ENCODE data around the gene TNFRSF1A. TPM values are rescaled to one million over a fixed set of nuclear protein-coding genes. Genes with fewer than 3 reads are reported as not detected.

The TNFRSF1A gene
- total RNA-seq, 1 donor from 2014 or later, result 271 TPM

DNA sequence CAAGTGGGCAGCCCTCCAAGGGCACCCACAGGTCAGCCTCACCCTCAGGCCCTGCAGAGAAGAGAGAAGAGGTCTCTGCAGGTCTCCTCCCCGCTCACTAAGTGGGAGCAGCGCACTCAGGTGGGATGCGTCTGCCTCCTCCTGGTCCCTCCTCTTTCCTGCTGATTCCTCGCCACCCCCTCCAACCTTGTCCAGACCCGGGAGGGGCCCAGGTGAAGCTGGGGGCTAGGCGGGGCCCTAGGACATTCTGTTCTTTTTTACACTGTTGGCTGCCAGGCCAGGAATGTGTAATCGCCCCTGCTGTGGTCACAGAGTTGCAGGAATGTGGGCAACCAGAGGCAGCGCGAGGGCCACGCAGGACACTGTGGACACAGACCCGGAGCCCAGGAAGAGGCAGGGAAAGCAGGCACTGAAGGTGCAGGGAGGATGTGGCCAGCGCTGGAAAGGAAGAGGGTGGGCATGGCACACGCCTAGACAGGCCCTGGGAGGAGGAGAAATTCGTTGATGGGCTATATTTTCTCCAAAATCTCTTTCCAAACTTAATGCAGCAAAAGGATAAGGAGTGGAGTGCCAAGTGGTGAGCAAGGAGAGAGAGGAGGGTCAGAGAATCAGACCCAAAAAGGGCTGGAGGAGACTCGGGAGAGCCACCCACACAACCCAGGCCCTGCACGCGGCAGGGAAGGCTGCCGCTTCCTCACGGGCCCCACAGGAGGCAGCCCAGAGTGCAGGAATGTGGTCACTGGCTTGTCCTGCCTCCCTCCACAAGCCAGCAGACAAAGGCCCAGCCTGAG lies 34.4 kb upstream of the TNFRSF1A start:
- H3K27me3 ChIP-seq, result no peaks in the 10 kb centered on the region
- no peaks in the 10 kb centered on the region for H3K36me3 ChIP-seq
- DNase-seq (ENCODE audit: extremely low spot score in 2 of 2), result peak in 1 of 2 donors; percentile 89
- peaks cover 75% of the 10 kb centered on the region for H3K4me1 ChIP-seq
- peak overlapping the region; percentile 92 for H3K27ac ChIP-seq
- H3K9me3 ChIP-seq, result no peaks in the 10 kb centered on the region
- no peak overlapping the region for H3K4me3 ChIP-seq
- TF ChIP-seq POLR2A (IDR thresholded peaks at IDR 0.05), result peak in 1 of 2 donors; percentile 15
- TF ChIP-seq CTCF (IDR thresholded peaks at IDR 0.05), result peak in 1 of 3 experiments; percentile 9
- TF ChIP-seq POLR2AphosphoS5 (IDR thresholded peaks at IDR 0.05; ENCODE audit: insufficient read depth in 1 of 2, low read depth in 1 of 2), result peak in 1 of 2 donors; percentile 77
- intact Hi-C loops (cut with DNase I), result no loop called here

GRCh38 chr12:6375269-6376078 lies 33.6 kb upstream of the TNFRSF1A start, which contains the start of gene SCNN1A:
TSS of gene SCNN1A (minus strand) at chr12:6375563. CDS start at chr12:6374783, 780 bp downstream.
- intact Hi-C loops (cut with DNase I), result no loop called here
- H3K27me3 ChIP-seq, result no peaks in the 10 kb centered on the region
- H3K4me3 ChIP-seq, result peak within 1 kb of the TSS in 1 of 2 donors; percentile 21
- TF ChIP-seq POLR2AphosphoS5 (IDR thresholded peaks at IDR 0.05; ENCODE audit: insufficient read depth in 1 of 2, low read depth in 1 of 2) (peak in 1 of 2 donors; percentile 12), CTCF (IDR thresholded peaks at IDR 0.05) (no peak), POLR2A (IDR thresholded peaks at IDR 0.05) (no peak)
- H3K36me3 ChIP-seq, result no peaks in the 10 kb centered on the region
- peak within 1 kb of the TSS; percentile 92 for H3K27ac ChIP-seq
- no peaks in the 10 kb centered on the region for H3K9me3 ChIP-seq
- DNase-seq (ENCODE audit: extremely low spot score in 2 of 2), result no peak
- H3K4me1 ChIP-seq, result peaks cover 81% of the 10 kb centered on the region

DNA sequence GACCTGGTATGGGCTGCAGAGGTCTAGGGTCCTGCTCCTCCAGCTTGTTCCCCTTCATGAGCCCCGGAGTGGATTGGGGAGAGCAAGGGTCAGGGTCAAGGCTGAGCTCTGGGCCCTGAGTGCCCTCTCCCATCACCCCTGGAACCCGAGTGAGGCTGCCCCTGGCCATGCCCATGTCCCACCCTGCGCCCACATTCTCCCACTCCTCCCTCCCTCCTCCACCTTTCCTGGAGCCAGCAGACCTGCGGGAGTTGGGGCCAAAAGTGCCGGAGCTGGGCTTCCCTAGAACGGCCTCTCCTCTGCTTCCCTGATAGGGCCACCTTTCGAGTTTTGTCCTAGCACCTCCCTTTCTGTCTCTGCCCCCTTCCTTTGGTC lies 32.9 kb upstream of the TNFRSF1A start:
- Histone ChIP-seq H3K27ac (peak overlapping the region; percentile 92), H3K36me3 (no peaks in the 10 kb centered on the region), H3K9me3 (no peaks in the 10 kb centered on the region), H3K4me3 (peak overlapping the region in 1 of 2 donors; percentile 21), H3K4me1 (peaks cover 82% of the 10 kb centered on the region), H3K27me3 (no peaks in the 10 kb centered on the region)
- no peak for DNase-seq (ENCODE audit: extremely low spot score in 2 of 2)
- intact Hi-C loops (cut with DNase I), result no loop called here
- TF ChIP-seq POLR2AphosphoS5 (IDR thresholded peaks at IDR 0.05; ENCODE audit: insufficient read depth in 1 of 2, low read depth in 1 of 2) (no peak), CTCF (IDR thresholded peaks at IDR 0.05) (no peak), POLR2A (IDR thresholded peaks at IDR 0.05) (no peak)

DNA sequence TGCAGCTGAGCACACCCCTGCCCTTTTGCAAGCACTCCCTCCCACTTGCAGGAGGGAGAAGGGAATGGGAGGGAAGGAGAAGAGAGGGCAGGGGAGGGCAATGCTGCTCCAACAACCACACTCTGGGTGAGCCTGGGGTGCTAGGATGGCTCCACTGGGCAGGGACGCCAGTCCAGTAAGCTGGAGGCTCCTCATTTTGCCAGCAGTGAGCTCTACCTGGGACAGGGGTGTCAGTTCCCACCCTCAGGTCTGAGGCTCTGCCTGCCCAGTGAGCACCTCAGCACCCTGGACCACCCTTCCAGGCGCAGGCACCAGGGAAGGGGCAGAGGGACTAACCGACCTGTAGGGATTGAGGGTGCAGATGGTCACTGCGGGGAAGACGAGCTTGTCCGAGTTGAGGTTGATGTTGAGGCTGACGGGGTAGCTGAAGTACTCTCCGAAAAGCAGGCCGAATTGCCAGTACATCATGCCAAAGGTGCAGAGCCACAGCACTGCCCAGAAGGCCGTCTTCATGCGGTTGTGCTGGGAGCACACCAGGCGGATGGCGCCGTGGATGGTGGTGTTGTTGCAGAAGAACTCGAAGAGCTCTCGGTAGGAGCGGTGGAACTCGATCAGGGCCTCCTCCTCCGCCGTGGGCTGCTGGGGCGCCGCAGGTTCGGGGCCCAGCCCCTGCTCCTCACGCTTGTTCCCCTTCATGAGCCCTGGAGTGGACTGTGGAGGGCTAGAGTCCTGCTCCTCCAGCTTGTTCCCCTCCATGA lies 32.3 kb upstream of the TNFRSF1A start:
- no peaks in the 10 kb centered on the region for H3K27me3 ChIP-seq
- peak overlapping the region in 1 of 2 donors; percentile 21 for H3K4me3 ChIP-seq
- H3K27ac ChIP-seq, result peak overlapping the region; percentile 92
- H3K36me3 ChIP-seq, result no peaks in the 10 kb centered on the region
- no peak for DNase-seq (ENCODE audit: extremely low spot score in 2 of 2)
- peaks cover 85% of the 10 kb centered on the region for H3K4me1 ChIP-seq
- H3K9me3 ChIP-seq, result no peaks in the 10 kb centered on the region
- intact Hi-C loops (cut with DNase I), result no loop called here
- TF ChIP-seq CTCF (IDR thresholded peaks at IDR 0.05), result no peak
- no peak for TF ChIP-seq POLR2AphosphoS5 (IDR thresholded peaks at IDR 0.05; ENCODE audit: insufficient read depth in 1 of 2, low read depth in 1 of 2)
- TF ChIP-seq POLR2A (IDR thresholded peaks at IDR 0.05), result no peak
